Measurements from ENCODE around the gene C1QTNF8. TPM values are rescaled to one million over a fixed set of nuclear protein-coding genes. Genes with fewer than 3 reads are reported as not detected.

The C1QTNF8 gene
- total RNA-seq, 1 experiment from 2014 or later, result not detected

DNA sequence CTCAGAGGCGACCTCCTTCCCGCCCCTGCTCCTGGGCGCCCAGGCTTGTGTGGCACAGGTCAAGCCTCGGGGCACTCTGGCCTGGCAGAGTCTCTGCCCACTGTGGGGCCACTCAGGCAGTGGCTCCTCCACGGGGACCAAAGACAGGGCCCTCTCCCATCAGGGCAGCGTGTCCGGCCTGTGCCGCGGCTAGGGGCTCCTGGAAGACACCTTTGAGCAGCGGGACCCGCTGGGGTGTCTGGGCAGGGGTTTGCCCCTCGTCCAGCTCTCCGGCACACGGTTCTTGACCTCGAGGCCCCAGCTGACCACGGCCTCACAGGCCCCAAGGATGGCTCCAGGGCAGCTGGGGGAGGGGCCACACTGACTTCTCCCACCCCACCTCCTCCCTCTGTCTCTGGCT, 48.2 kb downstream of the C1QTNF8 start:
- no peak for DNase-seq (ENCODE audit: low read depth)

- DNase-seq (ENCODE audit: low read depth), result no peak
Measured at GRCh38 chr16:1047123-1047522, 48.9 kb downstream of the C1QTNF8 start.

- DNase-seq (ENCODE audit: low read depth), result no peak
Measured at GRCh38 chr16:1045993-1046911, 49.8 kb downstream of the C1QTNF8 start.

- DNase-seq (ENCODE audit: low read depth), result no peak
Measured at GRCh38 chr16:1045310-1045992, 50.6 kb downstream of the C1QTNF8 start.

- DNase-seq (ENCODE audit: low read depth), result no peak
Measured at GRCh38 chr16:1044460-1045309, 51.4 kb downstream of the C1QTNF8 start.

DNA sequence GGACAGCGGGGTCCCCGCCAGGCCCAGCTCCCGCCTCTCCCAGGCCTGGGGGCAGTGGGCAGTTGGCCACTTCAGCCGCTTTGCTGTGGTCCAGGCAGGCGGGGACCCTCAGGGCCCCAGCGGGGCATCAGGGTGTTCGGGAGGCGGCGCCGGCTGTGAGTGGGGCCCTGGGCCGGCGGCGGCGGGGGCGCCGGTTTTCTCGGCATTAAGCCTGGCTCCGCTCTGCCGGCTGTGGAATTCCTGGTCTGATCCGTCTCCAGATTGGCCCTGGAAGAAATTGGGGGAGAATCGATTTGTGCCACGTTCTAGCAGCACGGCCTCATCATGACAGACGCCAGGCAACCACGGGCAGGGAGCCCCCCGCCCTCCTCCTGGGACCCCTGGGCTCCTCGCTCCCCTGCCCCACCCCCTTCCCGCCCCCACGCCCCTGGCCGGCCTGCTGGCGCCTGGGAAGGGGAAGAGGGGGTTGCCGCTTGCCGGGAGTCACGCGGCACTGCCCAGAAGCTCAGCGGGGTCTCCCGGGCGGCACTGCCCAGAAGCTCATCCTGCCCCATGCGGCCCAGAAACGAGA, 52.1 kb downstream of the C1QTNF8 start:
- DNase-seq (ENCODE audit: low read depth), result no peak

GRCh38 chr16:1042866-1043265, 53.2 kb downstream of the C1QTNF8 start:
- no peak for DNase-seq (ENCODE audit: low read depth)

DNA sequence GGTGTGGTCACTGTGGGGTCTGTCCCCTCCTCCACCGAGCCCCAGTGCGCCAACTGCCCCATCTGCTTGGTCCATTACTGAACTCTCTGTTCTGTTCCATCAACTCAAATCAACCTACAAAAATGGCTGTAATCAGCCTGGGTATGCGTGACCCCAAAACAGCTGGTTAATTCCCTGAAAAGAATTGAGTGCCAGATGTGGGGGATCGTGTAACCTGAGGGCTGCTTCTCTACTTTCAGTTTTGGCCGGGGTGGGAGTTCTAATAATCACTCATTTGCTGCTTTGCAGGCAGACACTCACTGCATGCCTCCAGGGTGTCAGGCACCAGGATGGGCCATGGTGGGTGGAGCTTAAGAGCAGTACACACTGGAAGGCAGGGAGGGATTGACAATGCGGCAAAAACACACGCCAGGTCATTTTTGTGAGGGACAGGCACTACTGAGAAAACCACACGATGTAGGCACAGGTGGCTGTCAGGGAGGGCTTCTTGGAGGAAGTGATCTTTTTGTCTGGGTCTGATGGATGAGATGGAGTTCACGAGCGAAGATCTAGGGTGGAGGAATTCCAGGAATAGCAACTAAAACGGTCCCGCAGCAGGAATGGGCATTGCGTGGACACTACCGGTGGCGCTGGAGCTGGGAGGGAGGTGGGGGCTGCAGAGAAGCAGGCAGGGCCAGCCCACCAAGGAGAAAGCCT, 53.8 kb downstream of the C1QTNF8 start:
- no peak for DNase-seq (ENCODE audit: low read depth)

GRCh38 chr16:1040346-1040745, 55.7 kb downstream of the C1QTNF8 start:
- DNase-seq (ENCODE audit: low read depth), result no peak

DNA sequence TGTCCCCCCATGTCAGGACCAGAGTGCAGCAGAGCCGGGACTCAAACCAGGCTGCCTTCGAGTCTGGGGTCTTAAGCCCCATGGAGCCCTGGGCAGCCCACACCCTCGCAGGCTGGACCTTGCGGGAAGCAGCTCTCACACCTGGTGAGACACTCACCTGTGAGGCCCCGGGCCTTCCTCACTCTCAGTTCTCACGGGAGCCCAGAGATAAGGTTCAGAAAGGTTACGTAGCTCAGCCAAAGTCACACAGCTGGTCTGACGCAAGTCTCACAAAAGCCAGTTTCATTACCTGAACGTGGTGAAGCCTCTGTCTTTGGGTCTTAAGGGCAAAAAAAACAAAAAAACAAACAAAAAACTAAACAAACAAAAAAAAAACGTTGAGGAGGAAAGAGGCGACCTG, 56.3 kb downstream of the C1QTNF8 start:
- no peak for DNase-seq (ENCODE audit: low read depth)

DNA sequence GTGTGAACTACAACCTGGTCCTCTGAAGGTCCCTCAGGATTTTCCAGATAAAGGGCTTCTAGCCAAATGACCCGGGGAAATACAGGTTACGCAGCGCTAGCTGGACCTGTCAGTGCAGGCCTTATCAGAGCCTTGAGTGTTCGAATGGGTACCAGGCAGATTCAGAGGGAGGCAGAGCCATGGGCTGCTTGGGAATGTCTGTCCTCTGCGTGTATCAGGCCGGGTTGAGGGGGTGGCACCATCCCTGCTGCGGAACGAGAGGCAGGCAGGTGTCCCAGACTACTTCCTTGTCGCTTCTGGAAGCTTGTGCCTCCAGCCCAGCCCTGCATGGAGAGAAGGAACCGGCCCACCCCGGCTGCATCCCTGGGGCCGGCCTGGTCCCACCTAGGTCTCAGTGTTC, 57.1 kb downstream of the C1QTNF8 start:
- no peak for DNase-seq (ENCODE audit: low read depth)

Other genes with a start within 250 kb of the C1QTNF8 start
- not detected in 2 replicates for gene LMF1, start 125.3 kb downstream of the C1QTNF8 start, total RNA-seq (2014; rRNA removed; shearing (Covaris generic))
- gene SOX8, start 114.5 kb downstream of the C1QTNF8 start, total RNA-seq (2014; rRNA removed; shearing (Covaris generic)), result not detected in 2 replicates
- gene SSTR5, start 23.5 kb downstream of the C1QTNF8 start, total RNA-seq (2014; rRNA removed; shearing (Covaris generic)), result not detected in 2 replicates
- not detected in 2 replicates for gene CACNA1H, start 56.9 kb upstream of the C1QTNF8 start, total RNA-seq (2014; rRNA removed; shearing (Covaris generic))
- gene TPSG1, start 129.0 kb upstream of the C1QTNF8 start, total RNA-seq (2014; rRNA removed; shearing (Covaris generic)), result not detected in 2 replicates
- not detected in 2 replicates for gene TPSB2, start 133.9 kb upstream of the C1QTNF8 start, total RNA-seq (2014; rRNA removed; shearing (Covaris generic))
- not detected in 2 replicates for gene TPSAB1, start 144.5 kb upstream of the C1QTNF8 start, total RNA-seq (2014; rRNA removed; shearing (Covaris generic))
- gene TPSD1, start 159.8 kb upstream of the C1QTNF8 start, total RNA-seq (2014; rRNA removed; shearing (Covaris generic)), result not detected in 2 replicates
- 73.1 and 121 TPM in 2 replicates for gene UBE2I, start 213.4 kb upstream of the C1QTNF8 start, total RNA-seq (2014; rRNA removed; shearing (Covaris generic))
- gene BAIAP3, start 237.4 kb upstream of the C1QTNF8 start, total RNA-seq (2014; rRNA removed; shearing (Covaris generic)), result 0.13 and 0.50 TPM in 2 replicates

All from HT1080 (cell line).